Endothelial cell (in vitro differentiated cells): ENCODE data around the gene COL4A1. TPM values are rescaled to one million over a fixed set of nuclear protein-coding genes. Genes with fewer than 3 reads are reported as not detected.

ENCODE experiments used
- DNase-seq: peaks from one replicate; pipeline ENCODE4 v3.0.0; 2021; ENCODE audit warnings: low spot score
- H3K27ac Mint-ChIP-seq: one replicate; pipeline ENCODE4 v1.8.0; 2021; ENCODE audit warnings: mixed read lengths, inconsistent platforms; ENCODE audit not compliant: unreplicated experiment
- H3K27me3 Mint-ChIP-seq: one replicate; pipeline ENCODE4 v1.8.0; 2021; ENCODE audit warnings: mild to moderate bottlenecking, moderate library complexity, mixed read lengths, inconsistent platforms; ENCODE audit not compliant: unreplicated experiment
- H3K36me3 Mint-ChIP-seq: one replicate; pipeline ENCODE4 v1.8.0; 2021; ENCODE audit warnings: mild to moderate bottlenecking, low read depth, mixed read lengths, inconsistent platforms; ENCODE audit not compliant: unreplicated experiment
- H3K4me1 Mint-ChIP-seq: one replicate; pipeline ENCODE4 v1.8.0; 2021; ENCODE audit warnings: mild to moderate bottlenecking, mixed read lengths, inconsistent platforms; ENCODE audit not compliant: unreplicated experiment
- H3K4me3 Mint-ChIP-seq: one replicate; pipeline ENCODE4 v1.8.0; 2021; ENCODE audit warnings: mild to moderate bottlenecking, mixed read lengths, inconsistent platforms; ENCODE audit not compliant: unreplicated experiment
- H3K9me3 Mint-ChIP-seq: one replicate; pipeline ENCODE4 v1.8.0; 2021; ENCODE audit warnings: mixed read lengths, inconsistent platforms; ENCODE audit not compliant: unreplicated experiment
- CTCF ChIP-seq: fragments of 200-600 bp; sonication (generic); IDR thresholded peaks from one replicate; pipeline ENCODE4 v1.5.0; 2021; ENCODE audit warnings: antibody characterized with exemption; ENCODE audit not compliant: unreplicated experiment
- total RNA-seq: library from RNA; stranded (reverse); fragmentation: NEBNext Ultra II Directional; extraction: Animal tissue kit (Norgen Biotek cat#: 25700); gene quantifications from one replicate; pipeline ENCODE4 v1.2.1, GENCODE V29; 2021; ENCODE audit not compliant: unreplicated experiment

COL4A1 gene
- total RNA-seq, 1 donor from 2014 or later, result 2,720 TPM

GRCh38 chr13:110210604-110210985 is 96.4 kb downstream of the COL4A1 start:
- Mint-ChIP-seq H3K4me1 (peaks cover 8% of the 10 kb centered on the region), H3K9me3 (no peaks in the 10 kb centered on the region), H3K4me3 (no peak overlapping the region), H3K36me3 (peaks cover 74% of the 10 kb centered on the region), H3K27ac (peak overlapping the region; percentile 13), H3K27me3 (peaks cover 11% of the 10 kb centered on the region)
- DNase-seq, result no peak
- TF ChIP-seq CTCF, result no peak

- no peak for TF ChIP-seq CTCF
- no peak for DNase-seq
- Mint-ChIP-seq H3K4me1 (peaks cover 8% of the 10 kb centered on the region), H3K4me3 (no peak overlapping the region), H3K27me3 (peaks cover 10% of the 10 kb centered on the region), H3K9me3 (no peaks in the 10 kb centered on the region), H3K27ac (peak overlapping the region; percentile 18), H3K36me3 (peaks cover 78% of the 10 kb centered on the region)
Measured at GRCh38 chr13:110209950-110210603, 96.9 kb downstream of the COL4A1 start.

DNA sequence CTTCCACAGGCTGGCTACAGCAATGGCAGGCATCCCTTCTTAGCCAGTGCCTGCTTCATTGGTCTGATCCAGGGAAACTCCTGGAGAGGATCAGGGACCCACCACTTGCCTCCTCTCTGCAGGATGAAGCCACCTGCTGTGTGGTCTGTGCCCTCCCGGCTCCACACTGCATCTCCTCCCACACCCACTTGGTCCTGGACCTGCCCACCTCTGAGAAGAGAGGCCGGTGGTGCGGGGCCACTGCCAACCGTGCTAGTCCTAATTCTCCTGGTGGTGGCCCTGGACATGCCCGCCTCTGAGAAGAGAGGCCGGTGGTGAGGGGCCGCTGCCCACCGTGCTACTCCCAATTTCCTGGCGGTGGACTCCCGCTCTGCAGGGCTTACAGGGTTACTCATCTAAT is 98.8 kb downstream of the COL4A1 start:
- H3K9me3 Mint-ChIP-seq, result no peaks in the 10 kb centered on the region
- no peak overlapping the region for H3K4me3 Mint-ChIP-seq
- no peak for TF ChIP-seq CTCF
- no peak for DNase-seq
- H3K36me3 Mint-ChIP-seq, result peaks cover 73% of the 10 kb centered on the region
- H3K4me1 Mint-ChIP-seq, result peaks cover 2% of the 10 kb centered on the region
- peaks cover 3% of the 10 kb centered on the region for H3K27me3 Mint-ChIP-seq
- no peak overlapping the region for H3K27ac Mint-ChIP-seq

DNA sequence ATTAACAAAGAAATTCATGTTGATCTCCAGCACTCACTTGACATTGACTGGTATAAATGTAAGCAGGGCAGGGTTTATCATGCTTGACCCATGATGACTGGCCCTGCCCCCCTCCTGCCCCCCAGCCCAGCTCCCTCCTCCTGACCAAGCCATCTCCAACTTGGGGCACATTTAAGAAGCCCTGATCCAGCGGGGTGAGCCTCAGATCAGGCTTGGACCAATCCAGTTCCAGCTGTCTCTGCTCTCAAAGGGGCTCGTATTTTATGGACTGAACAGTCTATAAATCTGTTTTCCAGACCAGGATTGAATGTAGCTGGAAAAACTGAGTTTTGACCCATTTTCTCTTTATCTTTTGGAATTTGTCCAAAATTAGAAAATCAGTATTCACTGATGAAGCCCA is 100.0 kb downstream of the COL4A1 start:
- Mint-ChIP-seq H3K4me3 (no peak overlapping the region), H3K27ac (no peak overlapping the region), H3K27me3 (peaks cover 3% of the 10 kb centered on the region), H3K4me1 (peaks cover 2% of the 10 kb centered on the region), H3K36me3 (peaks cover 69% of the 10 kb centered on the region), H3K9me3 (no peaks in the 10 kb centered on the region)
- TF ChIP-seq CTCF, result no peak
- DNase-seq, result no peak

GRCh38 chr13:110206185-110206584 is 100.8 kb downstream of the COL4A1 start:
- no peaks in the 10 kb centered on the region for H3K9me3 Mint-ChIP-seq
- no peak for DNase-seq
- TF ChIP-seq CTCF, result no peak
- H3K4me1 Mint-ChIP-seq, result no peaks in the 10 kb centered on the region
- H3K27me3 Mint-ChIP-seq, result peaks cover 3% of the 10 kb centered on the region
- H3K36me3 Mint-ChIP-seq, result peaks cover 66% of the 10 kb centered on the region
- H3K4me3 Mint-ChIP-seq, result no peak overlapping the region
- no peak overlapping the region for H3K27ac Mint-ChIP-seq
